K562 (cell line): ENCODE data around the gene SVBP. TPM values are rescaled to one million over a fixed set of nuclear protein-coding genes. Genes with fewer than 3 reads are reported as not detected.
A peak's percentile ranks its signal among the peaks of the same experiment; 100 is the strongest.

Experiments
- ATAC-seq: fragments of 200-7000 bp; cut with Tn5 transposase; 3 replicates; pipeline ENCODE4 v1.9.1; 2020; ENCODE audit warnings: moderate library complexity
- BruUV-seq: library from RNA; stranded (reverse); fragments of 400-500 nt; replicated peaks from 2 replicates; lab custom pipeline; 2021; lab: Mats Ljungman, UMichigan
- CTCF ChIA-PET: fragments of 300-600 bp; formaldehyde crosslinking; extraction: SDS; loops from one replicate; lab custom pipeline; 2021; ENCODE audit warnings: low intra/inter-chr PET ratio; lab: Yijun Ruan, JAX
- POLR2A ChIA-PET: fragments of 300-600, 350-650 bp; sonication (Branson Sonifier 250); formaldehyde crosslinking; extraction: SDS; loops from one replicate; lab custom pipeline; 2021; ENCODE audit warnings: antibody characterized with exemption, inconsistent platforms; lab: Yijun Ruan, JAX
- DNase-seq, 4 experiments: peaks; one replicate each; pipeline versions ENCODE4 v3.0.0 to v3.0.0-alpha.2; 2011 to 2018; ENCODE audit warnings: low spot score in 3 of 4, mixed read lengths in 3 of 4; ENCODE audit errors: extremely low read depth in 1 of 4
- FAIRE-seq: peaks from 2 replicates; lab custom pipeline; 2011; peaks lifted over from hg19 to GRCh38; lab: Jason Lieb, UNC
- H2AFZ ChIP-seq: 2 replicates; pipeline ENCODE4 v1.6.0; 2011; ENCODE audit warnings: low read depth, low read length, control low read depth, inconsistent platforms
- H3K27ac ChIP-seq: fragments of 200-600 bp; 3 replicates; pipeline ENCODE4 v1.8.0; 2011; ENCODE audit warnings: low read depth, mild to moderate bottlenecking, control low read depth, inconsistent platforms, low read length, moderate library complexity, mixed read lengths; ENCODE audit errors: extremely low read depth
- H3K27me3 ChIP-seq, 2 experiments: fragments of 300-600 bp in 1 of 2; 2 replicates in 1 of 2; 3 replicates in 1 of 2; pipeline versions ENCODE4 v1.6.0 to v1.8.0; 2011; ENCODE audit warnings: inconsistent platforms in 2 of 2, low read length in 2 of 2, mild to moderate bottlenecking in 1 of 2, mixed read lengths in 1 of 2, moderate library complexity in 1 of 2; ENCODE audit not compliant: control insufficient read depth in 2 of 2, insufficient read depth in 2 of 2
- H3K36me3 ChIP-seq: fragments of 300-600 bp; 3 replicates; pipeline ENCODE4 v1.8.0; 2011; ENCODE audit warnings: mild to moderate bottlenecking, low read length, inconsistent platforms; ENCODE audit not compliant: control insufficient read depth, insufficient read depth
- H3K4me1 ChIP-seq, 2 experiments: fragments of 200-600 bp in 1 of 2; replicated peaks in 1 of 2; 2 replicates in 1 of 2; 3 replicates in 1 of 2; pipeline versions ENCODE4 v1.5.1 to v1.8.0; 2011; ENCODE audit warnings: inconsistent platforms in 2 of 2, low read length in 2 of 2, mild to moderate bottlenecking in 1 of 2, mixed read lengths in 1 of 2, moderate library complexity in 1 of 2; ENCODE audit not compliant: control insufficient read depth in 2 of 2, insufficient read depth in 2 of 2
- H3K4me2 ChIP-seq: 2 replicates; pipeline ENCODE4 v1.6.1; 2011; ENCODE audit warnings: low read length, control low read depth, inconsistent platforms, mixed read lengths; ENCODE audit not compliant: insufficient read depth
- H3K4me3 ChIP-seq: fragments of 200-600 bp; sonication (generic), shearing (Covaris generic); 2 replicates; pipeline ENCODE4 v1.5.1; 2016; ENCODE audit warnings: control low read depth, inconsistent platforms
- H3K79me2 ChIP-seq: fragments of 200-600 bp; 3 replicates; pipeline ENCODE4 v1.8.0; 2011; ENCODE audit warnings: low read length, inconsistent platforms; ENCODE audit not compliant: control insufficient read depth, insufficient read depth
- H3K9ac ChIP-seq, 2 experiments: 2 replicates each; pipeline versions ENCODE4 v1.6.0 to v1.6.1; 2011; ENCODE audit warnings: low read depth in 2 of 2, low read length in 2 of 2, control low read depth in 1 of 2, inconsistent platforms in 1 of 2, mild to moderate bottlenecking in 1 of 2, mixed read lengths in 1 of 2; ENCODE audit not compliant: insufficient read depth in 1 of 2
- H3K9me1 ChIP-seq: one replicate; pipeline ENCODE4 v1.6.0; 2011; ENCODE audit warnings: inconsistent platforms, mild to moderate bottlenecking, low read length, moderate library complexity; ENCODE audit not compliant: control insufficient read depth, insufficient read depth
- H3K9me3 ChIP-seq: replicated peaks from 2 replicates; pipeline ENCODE4 v1.5.1; 2011; ENCODE audit warnings: low read depth, low read length, inconsistent platforms; ENCODE audit not compliant: control insufficient read depth, insufficient read depth
- H4K20me1 ChIP-seq: replicated peaks from 2 replicates; pipeline ENCODE4 v1.6.1; 2011; ENCODE audit warnings: low read length, inconsistent platforms, mixed read lengths; ENCODE audit not compliant: control insufficient read depth, insufficient read depth
- CXXC5 ChIP-seq: fragments of 250-450 bp; sonication (Bioruptor Pico); IDR thresholded peaks from 2 replicates; pipeline ENCODE4 v1.8.0; 2022; ENCODE audit warnings: inconsistent platforms, mild to moderate bottlenecking, moderate library complexity
- E2F8 ChIP-seq: fragments of 450-650 bp; IDR thresholded peaks from 2 replicates; pipeline ENCODE4 v1.7.1; 2018; ENCODE audit warnings: mild to moderate bottlenecking, low read depth; ENCODE audit not compliant: partially characterized antibody
- ESRRA ChIP-seq: fragments of 450-650 bp; IDR thresholded peaks from 2 replicates; pipeline ENCODE4 v1.6.1; 2014; ENCODE audit warnings: low read depth, mild to moderate bottlenecking, moderate library complexity, borderline replicate concordance
- FOSL1 ChIP-seq: fragments of 200-800 bp; sonication (Bioruptor generic); conservative IDR thresholded peaks from 2 replicates; pipeline ENCODE4 v1.6.1; 2016; ENCODE audit warnings: missing genetic modification characterization, missing compliant biosample characterization
- MCM2 ChIP-seq: fragments of 450-650 bp; IDR thresholded peaks from 2 replicates; pipeline ENCODE4 v1.6.1; 2017; ENCODE audit warnings: low read depth, mild to moderate bottlenecking
- MTA2 ChIP-seq: fragments of 450-650 bp; IDR thresholded peaks from 2 replicates; pipeline ENCODE4 v1.6.1; 2016; ENCODE audit warnings: low read depth
- MTF1 ChIP-seq: fragments of 250-450 bp; sonication (Bioruptor Pico); IDR thresholded peaks from 2 replicates; pipeline ENCODE4 v1.9.0; 2021; ENCODE audit warnings: moderate library complexity, mild to moderate bottlenecking, inconsistent platforms, borderline replicate concordance
- NFATC3 ChIP-seq: fragments of 450-650 bp; IDR thresholded peaks from 2 replicates; pipeline ENCODE4 v1.6.1; 2017; ENCODE audit warnings: mild to moderate bottlenecking
- POLR2G ChIP-seq: fragments of 200-400 bp; formaldehyde crosslinking; IDR thresholded peaks from 2 replicates; pipeline ENCODE4 v1.6.1; 2017; ENCODE audit warnings: low read depth, mild to moderate bottlenecking, antibody characterized with exemption, low read length, moderate library complexity
- SMAD1 ChIP-seq: fragments of 150-350 bp; IDR thresholded peaks from 2 replicates; pipeline ENCODE4 v1.6.1; 2014; ENCODE audit warnings: low read length, low read depth; ENCODE audit not compliant: partially characterized antibody
- STAT5A ChIP-seq: IDR thresholded peaks from 2 replicates; pipeline ENCODE4 v1.6.1; 2012; ENCODE audit warnings: low read length, inconsistent platforms, borderline replicate concordance
- SUPT5H ChIP-seq: fragments of 450-650 bp; IDR thresholded peaks from 2 replicates; pipeline ENCODE4 v1.6.1; 2016
- ZC3H4 ChIP-seq: sonication (generic); formaldehyde crosslinking; IDR thresholded peaks from 2 replicates; pipeline ENCODE4 v1.9.0; 2021; ENCODE audit warnings: missing genetic modification reagents, borderline replicate concordance
- ZFP36 ChIP-seq: fragments of 150-350 bp; IDR thresholded peaks from 2 replicates; pipeline ENCODE4 v1.6.1; 2018; ENCODE audit warnings: low read length, low read depth; ENCODE audit not compliant: partially characterized antibody
- ZNF316 ChIP-seq: fragments of 450-650 bp; IDR thresholded peaks from 2 replicates; pipeline ENCODE4 v1.6.1; 2016
- WGBS: fragments of 100-300 bp; shearing (Covaris generic); methylation state at CpG from one replicate; pipeline ENCODE4 v1.1.6; 2016; ENCODE audit warnings: low coverage, mixed read lengths; ENCODE audit not compliant: insufficient coverage; ENCODE audit errors: missing lambda C conversion rate; 5-methylcytosine and 5-hydroxymethylcytosine counted together
- in situ Hi-C: fragments of 300-500 bp; cut with MboI; formaldehyde crosslinking; loops from 4 replicates; pipeline ENCODE4 v1.15.0; 2018; ENCODE audit warnings: inconsistent platforms, mixed read lengths
- intact Hi-C: fragments of 100-400 bp; cut with micrococcal nuclease; formaldehyde crosslinking; loops from 2 replicates; pipeline ENCODE4 v1.14.2; 2022
- polyA plus RNA-seq, 8 experiments: library from polyadenylated mRNA; depleted of rRNA in 4 of 8; stranded (reverse) in 5 of 8; unstranded in 3 of 8; fragments of >200 nt; fragmentation: Nextera tagmentation in 2 of 8; fragmentation: Illumina TruSeq in 1 of 8; extraction: Ambion mirVana in 2 of 8; extraction: Trizol in 1 of 8; gene quantifications; 2 replicates each; pipeline versions ENCODE4 v1.2.1 to v1.2.3, GENCODE V29; 2011 to 2014; ENCODE audit warnings: inconsistent platforms in 1 of 8, missing spikeins in 1 of 8
- total RNA-seq, 7 experiments: library from RNA; depleted of rRNA in 6 of 7; stranded (reverse); fragments of >200 nt in 6 of 7; fragmentation: Illumina TruSeq in 2 of 7; extraction: Trizol in 2 of 7; gene quantifications; 2 replicates each; pipeline versions ENCODE4 v1.2.1 to v1.2.3, GENCODE V29; 2011 to 2021; ENCODE audit warnings: low replicate concordance in 1 of 7
- TF ChIP-seq, protein P1 (sequence below): fragments of 250-450 bp; sonication (Bioruptor Pico); IDR thresholded peaks from 2 replicates; pipeline ENCODE4 v1.4.0; 2020; ENCODE audit warnings: borderline replicate concordance

SVBP gene
- total and polyA plus RNA-seq, 9 of the 15 experiments (the other 6 are each of a cell fraction or from before 2014, with no cell fraction given), result 31.7 to 49.7 (median 40.0) TPM

GRCh38 chr1:42844592-42845140, 27.5 kb upstream of the SVBP start:
- peaks cover 34% of the 10 kb centered on the region for H3K79me2 ChIP-seq
- H3K4me3 ChIP-seq, result no peak overlapping the region
- ChIA-PET POLR2A (interaction anchor here (6.4 kb wide), 2 partner anchors 12 to 23 kb away, joined by 76 to 94 read pairs; partner anchors contain the start of genes ERMAP and SVBP), CTCF (no interaction called here)
- FAIRE-seq (peak; percentile 64), ATAC-seq (no peak), DNase-seq (peak in 1 of 4 experiments; percentile 64)
- no peak overlapping the region for H2AFZ ChIP-seq
- H3K9me1 ChIP-seq, result no peaks in the 10 kb centered on the region
- BruUV-seq, result TSS peak; percentile 32
- H3K9me3 ChIP-seq, result no peaks in the 10 kb centered on the region
- intact Hi-C loops (loop anchor here (5.0 kb wide), 1 partner anchor 77 kb away; the partner anchor contains the start of genes C1orf50 and P3H1), in situ Hi-C loops (no loop called here)
- no peak overlapping the region for H3K27ac ChIP-seq
- no peaks in the 10 kb centered on the region for H4K20me1 ChIP-seq
- 68% methylated on average over 4 of the region's 4 CpGs for WGBS
- no peak overlapping the region for H3K4me2 ChIP-seq
- H3K9ac ChIP-seq, result no peak overlapping the region
- H3K36me3 ChIP-seq, result peaks cover 56% of the 10 kb centered on the region
- H3K27me3 ChIP-seq, result no peaks in the 10 kb centered on the region
- H3K4me1 ChIP-seq, result peaks cover 14 to 32% of the 10 kb centered on the region in 2 experiments
- TF ChIP-seq E2F8, result no peak
- no peak for TF ChIP-seq SMAD1
- TF ChIP-seq, protein P1, sequence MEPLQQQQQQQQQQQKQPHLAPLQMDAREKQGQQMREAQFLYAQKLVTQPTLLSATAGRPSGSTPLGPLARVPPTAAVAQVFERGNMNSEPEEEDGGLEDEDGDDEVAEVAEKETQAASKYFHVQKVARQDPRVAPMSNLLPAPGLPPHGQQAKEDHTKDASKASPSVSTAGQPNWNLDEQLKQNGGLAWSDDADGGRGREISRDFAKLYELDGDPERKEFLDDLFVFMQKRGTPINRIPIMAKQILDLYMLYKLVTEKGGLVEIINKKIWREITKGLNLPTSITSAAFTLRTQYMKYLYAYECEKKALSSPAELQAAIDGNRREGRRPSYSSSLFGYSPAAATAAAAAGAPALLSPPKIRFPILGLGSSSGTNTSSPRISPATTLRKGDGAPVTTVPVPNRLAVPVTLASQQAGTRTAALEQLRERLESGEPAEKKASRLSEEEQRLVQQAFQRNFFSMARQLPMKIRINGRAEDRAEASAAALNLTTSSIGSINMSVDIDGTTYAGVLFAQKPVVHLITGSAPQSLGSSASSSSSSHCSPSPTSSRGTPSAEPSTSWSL (CRISPR knock-in tag), result no peak
- 0 out of 2 replicates have a peak, but pooled peaks have one; percentile 33 for TF ChIP-seq NFATC3
- no peak for TF ChIP-seq CXXC5 (CRISPR knock-in tag)
- TF ChIP-seq ZFP36, result no peak
- TF ChIP-seq MTF1 (CRISPR knock-in tag), result no peak
- peak; percentile 25; the same call in 1 of the 2 replicates for TF ChIP-seq SUPT5H
- TF ChIP-seq ZC3H4 (CRISPR knock-in tag), result no peak
- TF ChIP-seq FOSL1 (tag), result peak; percentile 30; the same call in 1 of the 2 replicates
- TF ChIP-seq MTA2, result 0 out of 2 replicates have a peak, but pooled peaks have one; percentile 5
- TF ChIP-seq MCM2, result no peak
- TF ChIP-seq POLR2G, result peak; percentile 8; the same call in 1 of the 2 replicates
- 0 out of 2 replicates have a peak, but pooled peaks have one; percentile 26 for TF ChIP-seq ZNF316
- no peak for TF ChIP-seq ESRRA
- no peak for TF ChIP-seq STAT5A
